MM.1S (cell line): ENCODE measurements around the gene ADGRD2.

ENCODE experiments used
- CTCF ChIP-seq: fragments of 300-600 bp; sonication (generic); IDR thresholded peaks from 2 replicates; pipeline ENCODE4 v1.5.1; 2016; ENCODE audit warnings: antibody characterized with exemption, low read length, mixed read lengths
- EZH2 ChIP-seq: fragments of 300-600 bp; sonication (generic); optimal IDR thresholded peaks from 2 replicates; pipeline ENCODE3; 2017; ENCODE audit warnings: low read depth, mild to moderate bottlenecking, antibody characterized with exemption, low read length, mixed read lengths
- EZH2phosphoT487 ChIP-seq: fragments of 300-600 bp; sonication (generic); IDR thresholded peaks from 2 replicates; pipeline ENCODE4 v1.6.1; 2018; ENCODE audit warnings: antibody characterized with exemption, low read length

DNA sequence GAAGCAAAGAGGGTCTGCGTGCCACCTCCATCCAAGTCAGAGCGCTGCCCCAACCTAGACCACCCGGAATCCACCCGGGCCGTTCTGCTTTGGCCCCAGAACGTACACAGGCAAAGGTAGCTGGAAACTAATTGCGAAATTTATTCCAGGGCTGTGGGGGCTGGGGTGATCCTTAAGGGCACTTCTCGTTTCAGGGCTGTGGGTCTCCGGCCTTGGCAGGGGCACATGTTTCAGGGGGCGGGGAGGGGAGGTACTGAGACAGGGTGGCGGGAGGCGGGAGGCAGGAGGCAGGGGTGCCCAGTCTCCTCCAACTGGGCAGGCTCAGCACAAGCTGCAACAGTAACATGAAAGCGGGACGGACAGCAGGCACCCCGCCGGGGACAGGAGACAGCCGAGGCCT lies 30.9 kb downstream of the ADGRD2 start:
- no peak for TF ChIP-seq EZH2
- TF ChIP-seq CTCF: no peak
- no peak for TF ChIP-seq EZH2phosphoT487
